Pulmonary artery endothelial cell (primary cell): ENCODE results near the gene CBX1. TPM values are rescaled to one million over a fixed set of nuclear protein-coding genes. Genes with fewer than 3 reads are reported as not detected.

Experiments
- DNase-seq: peaks from one replicate; pipeline ENCODE4 v3.0.0-alpha.2; 2011; ENCODE audit warnings: low read depth, low spot score
- total RNA-seq: library from RNA; depleted of rRNA; stranded (reverse); fragments of >200 nt; gene quantifications from 2 replicates; pipeline ENCODE4 v1.2.3, GENCODE V29; 2014

The CBX1 gene
- total RNA-seq, 1 donor from 2014 or later: 57.9 TPM

- DNase-seq: no peak
These were observed 73.8 kb downstream of the CBX1 start for GRCh38 chr17:48027322-48027981.

GRCh38 chr17:48026502-48027321 is 74.6 kb downstream of the CBX1 start:
- peak; percentile 54 for DNase-seq

- DNase-seq: no peak
These were observed 75.3 kb downstream of the CBX1 start for GRCh38 chr17:48025904-48026501.

- peak; percentile 82 for DNase-seq
These were observed 76.0 kb downstream of the CBX1 start for GRCh38 chr17:48025040-48025903.

GRCh38 chr17:48024149-48025039 is 76.9 kb downstream of the CBX1 start:
- DNase-seq: no peak

GRCh38 chr17:48023400-48024148 is 77.7 kb downstream of the CBX1 start:
- DNase-seq: no peak

GRCh38 chr17:48022901-48023300 is 78.4 kb downstream of the CBX1 start:
- DNase-seq: no peak

- DNase-seq: no peak
These were observed 79.3 kb downstream of the CBX1 start for GRCh38 chr17:48021934-48022333.

Other genes starting within 250 kb of the CBX1 start
- 1.3 and 1.4 TPM in 2 replicates for gene SP2, start 205.2 kb downstream of the CBX1 start, total RNA-seq
- 21.1 and 35.4 TPM in 2 replicates for gene PNPO, start 159.9 kb downstream of the CBX1 start, total RNA-seq
- not detected in 2 replicates for gene PRR15L, start 143.6 kb downstream of the CBX1 start, total RNA-seq
- 68.2 and 75.8 TPM in 2 replicates for gene CDK5RAP3, start 130.4 kb downstream of the CBX1 start, total RNA-seq
- gene COPZ2, start 63.7 kb downstream of the CBX1 start, total RNA-seq: 6.3 and 7.4 TPM in 2 replicates
- 105 and 121 TPM in 2 replicates for gene NFE2L1, start 53.1 kb downstream of the CBX1 start, total RNA-seq
- gene SNX11, start 6.3 kb upstream of the CBX1 start, total RNA-seq: 15.2 and 15.7 TPM in 2 replicates